Hepatocyte (in vitro differentiated cells): ENCODE data around the gene ZMIZ1. TPM values are rescaled to one million over a fixed set of nuclear protein-coding genes. Genes with fewer than 3 reads are reported as not detected.

Experiments used
- DNase-seq: peaks from one replicate; pipeline ENCODE4 v3.0.0-alpha.2; 2016; ENCODE audit warnings: low spot score
- H2AFZ ChIP-seq: fragments of 200-600 bp; sonication (generic); 2 replicates; pipeline ENCODE4 v1.6.0; 2016; ENCODE audit warnings: antibody characterized with exemption, mild to moderate bottlenecking
- H3K27ac ChIP-seq: fragments of 200-600 bp; sonication (generic); 2 replicates; pipeline ENCODE4 v1.5.1; 2016; ENCODE audit warnings: mild to moderate bottlenecking
- H3K27me3 ChIP-seq: fragments of 200-600 bp; sonication (generic); 2 replicates; pipeline ENCODE4 v1.6.1; 2016
- H3K36me3 ChIP-seq: fragments of 200-600 bp; sonication (generic); replicated peaks from 2 replicates; pipeline ENCODE4 v1.5.1; 2016; ENCODE audit warnings: low read depth; ENCODE audit not compliant: insufficient read depth
- H3K4me1 ChIP-seq: fragments of 200-600 bp; sonication (generic); 2 replicates; pipeline ENCODE4 v1.5.1; 2016; ENCODE audit warnings: mild to moderate bottlenecking, moderate library complexity; ENCODE audit not compliant: insufficient read depth
- H3K4me2 ChIP-seq: fragments of 200-600 bp; sonication (generic); 2 replicates; pipeline ENCODE4 v1.6.0; 2016
- H3K4me3 ChIP-seq: fragments of 200-600 bp; sonication (generic); 2 replicates; pipeline ENCODE4 v1.5.1; 2016; ENCODE audit warnings: mild to moderate bottlenecking
- H3K79me2 ChIP-seq: fragments of 200-600 bp; sonication (generic); 2 replicates; pipeline ENCODE4 v1.6.0; 2017; ENCODE audit warnings: mild to moderate bottlenecking
- H3K9me2 ChIP-seq: fragments of 200-600 bp; sonication (generic); replicated peaks from 2 replicates; pipeline ENCODE4 v1.6.0; 2017; ENCODE audit warnings: mild to moderate bottlenecking; ENCODE audit not compliant: insufficient read depth
- H3K9me3 ChIP-seq: fragments of 200-600 bp; sonication (generic); 2 replicates; pipeline ENCODE4 v1.5.1; 2016; ENCODE audit warnings: low read depth, mild to moderate bottlenecking
- H4K20me1 ChIP-seq: fragments of 200-600 bp; sonication (generic); 2 replicates; pipeline ENCODE4 v1.6.0; 2016; ENCODE audit warnings: mild to moderate bottlenecking; ENCODE audit not compliant: insufficient read depth, poor library complexity, severe bottlenecking
- CTCF ChIP-seq: fragments of 200-600 bp; sonication (generic); IDR thresholded peaks from 2 replicates; pipeline ENCODE4 v1.5.1; 2016; ENCODE audit warnings: antibody characterized with exemption, mild to moderate bottlenecking; ENCODE audit not compliant: poor library complexity
- EZH2 ChIP-seq: fragments of 200-600 bp; sonication (generic); IDR thresholded peaks from 2 replicates; pipeline ENCODE4 v1.6.1; 2016; ENCODE audit warnings: antibody characterized with exemption, mild to moderate bottlenecking, borderline replicate concordance
- EZH2phosphoT487 ChIP-seq: fragments of 200-600 bp; sonication (generic); IDR thresholded peaks from one replicate; pipeline ENCODE4 v1.6.1; 2018; ENCODE audit warnings: antibody characterized with exemption, mild to moderate bottlenecking, low read depth, moderate library complexity; ENCODE audit not compliant: unreplicated experiment, severe bottlenecking
- WGBS: methylation state at CpG from one replicate; pipeline ENCODE4 v1.1.6; 2016; ENCODE audit warnings: low lambda C conversion rate; ENCODE audit errors: missing lambda C conversion rate; 5-methylcytosine and 5-hydroxymethylcytosine counted together
- polyA plus RNA-seq: library from polyadenylated mRNA; unstranded; fragments of >200 nt; fragmentation: Nextera tagmentation; extraction: Ambion mirVana; gene quantifications from 2 replicates; pipeline ENCODE4 v1.2.1, GENCODE V29; 2016
- total RNA-seq: library from RNA; depleted of rRNA; stranded (reverse); fragments of >200 nt; gene quantifications from 2 replicates; pipeline ENCODE4 v1.2.3, GENCODE V29; 2014

ZMIZ1 gene
- total and polyA plus RNA-seq, 2 experiments from 2014 or later, result 30.9 to 32.4 TPM

GRCh38 chr10:79092292-79092896 is 23.6 kb downstream of the ZMIZ1 start:
- H2AFZ ChIP-seq, result no peak overlapping the region
- WGBS, result 89% methylated on average over 10 of the region's 10 CpGs
- TF ChIP-seq EZH2phosphoT487 (no peak), EZH2 (no peak), CTCF (no peak)
- no peaks in the 10 kb centered on the region for H3K27me3 ChIP-seq
- no peaks in the 10 kb centered on the region for H3K9me2 ChIP-seq
- H3K4me2 ChIP-seq, result no peak overlapping the region
- H3K27ac ChIP-seq, result no peak overlapping the region
- no peaks in the 10 kb centered on the region for H3K9me3 ChIP-seq
- H3K36me3 ChIP-seq, result no peaks in the 10 kb centered on the region
- peaks cover 100% of the 10 kb centered on the region for H3K79me2 ChIP-seq
- peaks cover 100% of the 10 kb centered on the region for H4K20me1 ChIP-seq
- H3K4me3 ChIP-seq, result no peak overlapping the region
- no peak for DNase-seq
- H3K4me1 ChIP-seq, result peaks cover 38% of the 10 kb centered on the region

GRCh38 chr10:79093658-79094411 is 25.1 kb downstream of the ZMIZ1 start:
- no peaks in the 10 kb centered on the region for H3K36me3 ChIP-seq
- H3K4me3 ChIP-seq, result no peak overlapping the region
- no peaks in the 10 kb centered on the region for H3K9me2 ChIP-seq
- peaks cover 100% of the 10 kb centered on the region for H4K20me1 ChIP-seq
- peaks cover 100% of the 10 kb centered on the region for H3K79me2 ChIP-seq
- TF ChIP-seq CTCF (no peak), EZH2phosphoT487 (no peak), EZH2 (no peak)
- WGBS, result 43% methylated on average over 24 of the region's 24 CpGs
- H3K4me1 ChIP-seq, result peaks cover 28% of the 10 kb centered on the region
- peak overlapping the region; percentile 92 for H3K27ac ChIP-seq
- peak; percentile 85 for DNase-seq
- H3K27me3 ChIP-seq, result no peaks in the 10 kb centered on the region
- no peak overlapping the region for H2AFZ ChIP-seq
- H3K9me3 ChIP-seq, result no peaks in the 10 kb centered on the region
- H3K4me2 ChIP-seq, result peak overlapping the region; percentile 62

- WGBS, result 90% methylated on average over 12 of the region's 12 CpGs
- DNase-seq, result no peak
- Histone ChIP-seq H2AFZ (no peak overlapping the region), H3K36me3 (no peaks in the 10 kb centered on the region), H3K9me3 (no peaks in the 10 kb centered on the region), H3K4me1 (peaks cover 28% of the 10 kb centered on the region), H3K9me2 (no peaks in the 10 kb centered on the region), H3K27ac (peak overlapping the region; percentile 88), H3K79me2 (peaks cover 100% of the 10 kb centered on the region), H3K27me3 (no peaks in the 10 kb centered on the region), H3K4me3 (no peak overlapping the region), H4K20me1 (peaks cover 100% of the 10 kb centered on the region), H3K4me2 (peak overlapping the region; percentile 58)
- no peak for TF ChIP-seq CTCF
- no peak for TF ChIP-seq EZH2
- TF ChIP-seq EZH2phosphoT487, result no peak
These were observed 25.8 kb downstream of the ZMIZ1 start for GRCh38 chr10:79094412-79095175.
